GM12878 (cell line): Measurements from ENCODE around the gene EYS. TPM values are rescaled to one million over a fixed set of nuclear protein-coding genes. Genes with fewer than 3 reads are reported as not detected.

Experiments
- ATAC-seq: fragments of 200-7000 bp; cut with Tn5 transposase; 3 replicates; pipeline ENCODE4 v1.9.1; 2020; ENCODE audit warnings: mild to moderate bottlenecking, moderate library complexity
- BruUV-seq: library from RNA; stranded (reverse); fragments of 400-500 nt; replicated peaks from 2 replicates; lab custom pipeline; 2021; lab: Mats Ljungman, UMichigan
- CTCF ChIA-PET: fragments of 300-600 bp; sonication (Branson Sonifier 250); formaldehyde crosslinking; extraction: SDS; loops from one replicate; lab custom pipeline; 2021; ENCODE audit warnings: inconsistent platforms; lab: Yijun Ruan, JAX
- POLR2A ChIA-PET: fragments of 350-600 bp; formaldehyde crosslinking; extraction: SDS; loops from one replicate; lab custom pipeline; 2021; ENCODE audit warnings: inconsistent platforms; lab: Charles Lee
- RAD21 ChIA-PET: fragments of 300-600 bp; sonication (Branson Sonifier 250); formaldehyde crosslinking; loops from one replicate; lab custom pipeline; 2023; ENCODE audit warnings: antibody characterized with exemption; ENCODE audit not compliant: unreplicated experiment; lab: Charles Lee
- SMC1A ChIA-PET: fragments of 300-600 bp; sonication (Branson Sonifier 250); formaldehyde crosslinking; loops from one replicate; lab custom pipeline; 2023; ENCODE audit not compliant: unreplicated experiment, uncharacterized antibody; lab: Charles Lee
- DNase-seq: peaks from one replicate; pipeline ENCODE4 v3.0.0-alpha.2; 2011; ENCODE audit warnings: low read depth, low spot score
- FAIRE-seq: peaks from 3 replicates; lab custom pipeline; 2011; peaks lifted over from hg19 to GRCh38; lab: Jason Lieb, UNC
- H2AFZ ChIP-seq: 2 replicates; pipeline ENCODE4 v1.6.0; 2011; ENCODE audit warnings: low read depth, low read length, control low read depth; ENCODE audit not compliant: control insufficient read depth
- H3K27ac ChIP-seq: 2 replicates; pipeline ENCODE4 v1.5.1; 2011; ENCODE audit warnings: control low read depth; ENCODE audit not compliant: control insufficient read depth, insufficient read depth
- H3K27me3 ChIP-seq, 2 experiments: replicated peaks in 1 of 2; 2 replicates each; pipeline versions ENCODE4 v1.6.0 to v1.6.1; 2011; ENCODE audit warnings: low read length in 1 of 2; ENCODE audit not compliant: control insufficient read depth in 2 of 2, insufficient read depth in 2 of 2
- H3K36me3 ChIP-seq, 2 experiments: 2 replicates each; pipeline ENCODE4 v1.5.1; 2011; ENCODE audit warnings: low read length in 1 of 2; ENCODE audit not compliant: control insufficient read depth in 2 of 2, insufficient read depth in 2 of 2
- H3K4me1 ChIP-seq: 2 replicates; pipeline ENCODE4 v1.6.1; 2011; ENCODE audit warnings: mild to moderate bottlenecking, low read length, moderate library complexity, mixed read lengths; ENCODE audit not compliant: control insufficient read depth, insufficient read depth
- H3K4me2 ChIP-seq: 2 replicates; pipeline ENCODE4 v1.6.0; 2011; ENCODE audit warnings: control low read depth; ENCODE audit not compliant: control insufficient read depth, insufficient read depth
- H3K4me3 ChIP-seq: fragments of 200-600 bp; sonication (generic); 2 replicates; pipeline ENCODE4 v1.5.1; 2016
- H3K79me2 ChIP-seq: 2 replicates; pipeline ENCODE4 v1.6.0; 2011; ENCODE audit warnings: low read length; ENCODE audit not compliant: control insufficient read depth, insufficient read depth
- H3K9ac ChIP-seq: 2 replicates; pipeline ENCODE4 v1.8.0; 2011; ENCODE audit warnings: low read length, control low read depth, mixed read lengths; ENCODE audit not compliant: control insufficient read depth, insufficient read depth
- H3K9me3 ChIP-seq: replicated peaks from 3 replicates; pipeline ENCODE4 v1.5.1; 2011; ENCODE audit warnings: mild to moderate bottlenecking, low read length; ENCODE audit not compliant: control insufficient read depth, insufficient read depth
- H4K20me1 ChIP-seq: 2 replicates; pipeline ENCODE4 v1.6.0; 2011; ENCODE audit not compliant: control insufficient read depth, insufficient read depth
- CBX3 ChIP-seq: fragments of 200-600 bp; sonication (generic); IDR thresholded peaks from 2 replicates; pipeline ENCODE4 v1.6.1; 2016; ENCODE audit warnings: low read depth, borderline replicate concordance
- CHD1 ChIP-seq: IDR thresholded peaks from 2 replicates; pipeline ENCODE4 v1.6.1; 2012; ENCODE audit warnings: low read depth, low read length, improper control_type of control experiment
- ETV6 ChIP-seq, 2 experiments: fragments of 450-650 bp in 1 of 2; IDR thresholded peaks in 1 of 2; conservative IDR thresholded peaks in 1 of 2; 2 replicates each; pipeline ENCODE4 v1.6.1; 2014; ENCODE audit warnings: antibody characterized with exemption in 1 of 2, borderline replicate concordance in 1 of 2, low read depth in 1 of 2, mild to moderate bottlenecking in 1 of 2, moderate library complexity in 1 of 2
- HDGF ChIP-seq: fragments of 450-650 bp; IDR thresholded peaks from 2 replicates; pipeline ENCODE4 v1.6.1; 2016; ENCODE audit warnings: antibody characterized with exemption
- IKZF1 ChIP-seq: fragments of 450-650 bp; conservative IDR thresholded peaks from 2 replicates; pipeline ENCODE4 v1.6.1; 2017; ENCODE audit warnings: antibody characterized with exemption, mild to moderate bottlenecking
- KDM1A ChIP-seq: fragments of 200-600 bp; sonication (generic); IDR thresholded peaks from 2 replicates; pipeline ENCODE4 v1.6.1; 2016; ENCODE audit warnings: borderline replicate concordance
- LARP7 ChIP-seq: fragments of 450-650 bp; IDR thresholded peaks from 2 replicates; pipeline ENCODE4 v1.6.1; 2017; ENCODE audit warnings: mild to moderate bottlenecking
- MTA2 ChIP-seq: fragments of 450-650 bp; IDR thresholded peaks from 2 replicates; pipeline ENCODE4 v1.6.1; 2016; ENCODE audit warnings: low read depth, mild to moderate bottlenecking, moderate library complexity
- RAD21 ChIP-seq: IDR thresholded peaks from 2 replicates; pipeline ENCODE4 v1.6.1; 2011; ENCODE audit warnings: mild to moderate bottlenecking, low read depth, low read length, moderate library complexity; ENCODE audit not compliant: insufficient read depth
- RCOR1 ChIP-seq: conservative IDR thresholded peaks from 2 replicates; pipeline ENCODE4 v1.6.1; 2012; ENCODE audit warnings: low read depth, low read length, improper control_type of control experiment
- SIX5 ChIP-seq: IDR thresholded peaks from 2 replicates; pipeline ENCODE4 v1.6.1; 2011; ENCODE audit warnings: mild to moderate bottlenecking, low read depth, low read length, moderate library complexity; ENCODE audit not compliant: severe bottlenecking
- SREBF1 ChIP-seq: IDR thresholded peaks from 2 replicates; pipeline ENCODE4 v1.6.1; 2012; ENCODE audit warnings: mild to moderate bottlenecking, low read length
- WRNIP1 ChIP-seq: IDR thresholded peaks from 2 replicates; pipeline ENCODE4 v1.6.1; 2011; ENCODE audit warnings: low read depth, low read length, improper control_type of control experiment, borderline replicate concordance
- WGBS: methylation state at CpG from one replicate; pipeline ENCODE4 v1.1.6; 2016; ENCODE audit warnings: low lambda C conversion rate; ENCODE audit not compliant: insufficient replicate concordance, insufficient coverage; ENCODE audit errors: missing lambda C conversion rate; 5-methylcytosine and 5-hydroxymethylcytosine counted together
- in situ Hi-C: fragments of 300-500 bp; cut with MboI; formaldehyde crosslinking; loops from 9 replicates; pipeline ENCODE4 v1.14.3; 2018; ENCODE audit warnings: mixed read lengths
- intact Hi-C: fragments of 100-400 bp; cut with micrococcal nuclease; formaldehyde crosslinking; loops from one replicate; pipeline ENCODE4 v1.14.2; 2022; ENCODE audit not compliant: unreplicated experiment
- polyA plus RNA-seq, 11 experiments: library from polyadenylated mRNA; depleted of rRNA in 4 of 11; unstranded in 6 of 11; stranded (reverse) in 5 of 11; fragments of >200 nt; fragmentation: Nextera tagmentation in 4 of 11; fragmentation: Illumina TruSeq in 1 of 11; extraction: Ambion mirVana in 4 of 11; extraction: Trizol in 1 of 11; gene quantifications; 1 replicate in 1 of 11; 2 replicates in 10 of 11; pipeline versions ENCODE4 v1.2.1 to v1.2.3, GENCODE V29; 2011 to 2016; ENCODE audit warnings: inconsistent platforms in 2 of 11, missing spikeins in 2 of 11, low read depth in 1 of 11
- total RNA-seq, 4 experiments: library from RNA; depleted of rRNA in 3 of 4; stranded (reverse); fragments of >200 nt in 3 of 4; fragmentation: Illumina TruSeq in 1 of 4; extraction: Trizol in 1 of 4; gene quantifications; 2 replicates each; pipeline versions ENCODE4 v1.2.1 to v1.2.3, GENCODE V29; 2013 to 2021
- TF ChIP-seq, protein P1 (sequence below): fragments of 450-650 bp; IDR thresholded peaks from 2 replicates; pipeline ENCODE4 v1.6.1; 2018; ENCODE audit warnings: mild to moderate bottlenecking, low read depth, moderate library complexity; ENCODE audit not compliant: partially characterized antibody
- TF ChIP-seq, protein P2 (sequence below): fragments of 450-650 bp; IDR thresholded peaks from 2 replicates; pipeline ENCODE4 v1.6.1; 2017; ENCODE audit warnings: mild to moderate bottlenecking, moderate library complexity

EYS gene
- total and polyA plus RNA-seq, 10 of the 15 experiments (the other 5 are each of a cell fraction or from before 2014, with no cell fraction given) = under 0.01 to 0.14 (median 0.02) TPM; not detected in 1

- TF ChIP-seq SIX5 (no peak), CHD1 (no peak), WRNIP1 (no peak), LARP7 (no peak), CBX3 (no peak), MTA2 (no peak), HDGF (no peak), RCOR1 (no peak), SREBF1 (no peak)
- TF ChIP-seq, protein P1, sequence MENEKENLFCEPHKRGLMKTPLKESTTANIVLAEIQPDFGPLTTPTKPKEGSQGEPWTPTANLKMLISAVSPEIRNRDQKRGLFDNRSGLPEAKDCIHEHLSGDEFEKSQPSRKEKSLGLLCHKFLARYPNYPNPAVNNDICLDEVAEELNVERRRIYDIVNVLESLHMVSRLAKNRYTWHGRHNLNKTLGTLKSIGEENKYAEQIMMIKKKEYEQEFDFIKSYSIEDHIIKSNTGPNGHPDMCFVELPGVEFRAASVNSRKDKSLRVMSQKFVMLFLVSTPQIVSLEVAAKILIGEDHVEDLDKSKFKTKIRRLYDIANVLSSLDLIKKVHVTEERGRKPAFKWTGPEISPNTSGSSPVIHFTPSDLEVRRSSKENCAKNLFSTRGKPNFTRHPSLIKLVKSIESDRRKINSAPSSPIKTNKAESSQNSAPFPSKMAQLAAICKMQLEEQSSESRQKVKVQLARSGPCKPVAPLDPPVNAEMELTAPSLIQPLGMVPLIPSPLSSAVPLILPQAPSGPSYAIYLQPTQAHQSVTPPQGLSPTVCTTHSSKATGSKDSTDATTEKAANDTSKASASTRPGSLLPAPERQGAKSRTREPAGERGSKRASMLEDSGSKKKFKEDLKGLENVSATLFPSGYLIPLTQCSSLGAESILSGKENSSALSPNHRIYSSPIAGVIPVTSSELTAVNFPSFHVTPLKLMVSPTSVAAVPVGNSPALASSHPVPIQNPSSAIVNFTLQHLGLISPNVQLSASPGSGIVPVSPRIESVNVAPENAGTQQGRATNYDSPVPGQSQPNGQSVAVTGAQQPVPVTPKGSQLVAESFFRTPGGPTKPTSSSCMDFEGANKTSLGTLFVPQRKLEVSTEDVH = no peak
Measured at GRCh38 chr6:64013011-64013410, 1694.0 kb downstream of the EYS start (continued).

GRCh38 chr6:64012351-64013001 lies 1694.5 kb downstream of the EYS start:
- ChIA-PET SMC1A (interaction anchor here (0.7 to 4.1 kb wide), 10 partner anchors 11 to 321 kb away, joined by 3 to 67 read pairs (median 3); no protein-coding TSS in a partner anchor), CTCF (interaction anchor here (0.6 to 2.4 kb wide), 16 partner anchors 10 to 474 kb away, joined by 3 to 102 read pairs (median 4); no protein-coding TSS in a partner anchor), POLR2A (no interaction called here), RAD21 (interaction anchor here (0.5 to 2.4 kb wide), 8 partner anchors 16 to 659 kb away, joined by 3 to 89 read pairs (median 4); no protein-coding TSS in a partner anchor)
- ATAC-seq (peak; percentile 92), DNase-seq (no peak), FAIRE-seq (no peak)
- in situ Hi-C loops (loop anchor here (5.0 kb wide), 1 partner anchor 320 kb away; no protein-coding TSS in a partner anchor), intact Hi-C loops (loop anchor here (1.0 to 5.0 kb wide), 2 partner anchors 319 to 495 kb away; no protein-coding TSS in a partner anchor)
- Histone ChIP-seq H4K20me1 (no peaks in the 10 kb centered on the region), H2AFZ (no peak overlapping the region), H3K4me2 (no peak overlapping the region), H3K27ac (no peak overlapping the region), H3K9me3 (no peaks in the 10 kb centered on the region), H3K4me3 (no peak overlapping the region), H3K9ac (no peak overlapping the region), H3K79me2 (no peaks in the 10 kb centered on the region), H3K36me3 (no peaks in the 10 kb centered on the region), H3K4me1 (no peaks in the 10 kb centered on the region), H3K27me3 (no peaks in the 10 kb centered on the region)
- WGBS = 30% methylated on average over 4 of the region's 4 CpGs
- BruUV-seq = no TSS peak
- TF ChIP-seq RAD21 (peak; percentile 93), SIX5 (no peak), ETV6 (conservative IDR thresholded peaks at IDR 0.05 in 1 of 2, IDR thresholded peaks at IDR 0.05 in 1 of 2; ENCODE audit: borderline replicate concordance in 1 of 2, low read depth in 1 of 2) (no peak), KDM1A (no peak), IKZF1 (no peak)
- TF ChIP-seq, protein P2, sequence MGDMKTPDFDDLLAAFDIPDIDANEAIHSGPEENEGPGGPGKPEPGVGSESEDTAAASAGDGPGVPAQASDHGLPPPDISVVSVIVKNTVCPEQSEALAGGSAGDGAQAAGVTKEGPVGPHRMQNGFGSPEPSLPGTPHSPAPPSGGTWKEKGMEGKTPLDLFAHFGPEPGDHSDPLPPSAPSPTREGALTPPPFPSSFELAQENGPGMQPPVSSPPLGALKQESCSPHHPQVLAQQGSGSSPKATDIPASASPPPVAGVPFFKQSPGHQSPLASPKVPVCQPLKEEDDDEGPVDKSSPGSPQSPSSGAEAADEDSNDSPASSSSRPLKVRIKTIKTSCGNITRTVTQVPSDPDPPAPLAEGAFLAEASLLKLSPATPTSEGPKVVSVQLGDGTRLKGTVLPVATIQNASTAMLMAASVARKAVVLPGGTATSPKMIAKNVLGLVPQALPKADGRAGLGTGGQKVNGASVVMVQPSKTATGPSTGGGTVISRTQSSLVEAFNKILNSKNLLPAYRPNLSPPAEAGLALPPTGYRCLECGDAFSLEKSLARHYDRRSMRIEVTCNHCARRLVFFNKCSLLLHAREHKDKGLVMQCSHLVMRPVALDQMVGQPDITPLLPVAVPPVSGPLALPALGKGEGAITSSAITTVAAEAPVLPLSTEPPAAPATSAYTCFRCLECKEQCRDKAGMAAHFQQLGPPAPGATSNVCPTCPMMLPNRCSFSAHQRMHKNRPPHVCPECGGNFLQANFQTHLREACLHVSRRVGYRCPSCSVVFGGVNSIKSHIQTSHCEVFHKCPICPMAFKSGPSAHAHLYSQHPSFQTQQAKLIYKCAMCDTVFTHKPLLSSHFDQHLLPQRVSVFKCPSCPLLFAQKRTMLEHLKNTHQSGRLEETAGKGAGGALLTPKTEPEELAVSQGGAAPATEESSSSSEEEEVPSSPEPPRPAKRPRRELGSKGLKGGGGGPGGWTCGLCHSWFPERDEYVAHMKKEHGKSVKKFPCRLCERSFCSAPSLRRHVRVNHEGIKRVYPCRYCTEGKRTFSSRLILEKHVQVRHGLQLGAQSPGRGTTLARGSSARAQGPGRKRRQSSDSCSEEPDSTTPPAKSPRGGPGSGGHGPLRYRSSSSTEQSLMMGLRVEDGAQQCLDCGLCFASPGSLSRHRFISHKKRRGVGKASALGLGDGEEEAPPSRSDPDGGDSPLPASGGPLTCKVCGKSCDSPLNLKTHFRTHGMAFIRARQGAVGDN = no peak
